Measurements from ENCODE around the gene PIANP. TPM values are rescaled to one million over a fixed set of nuclear protein-coding genes. Genes with fewer than 3 reads are reported as not detected.
"Not testable (repeated sequence)": the region's sequence is repeated elsewhere in the genome, so short reads cannot be mapped to it uniquely, and the experiment has no call there.

PIANP gene
- total RNA-seq, 2 experiments from 2014 or later = 0.17 to 0.44 TPM

DNA sequence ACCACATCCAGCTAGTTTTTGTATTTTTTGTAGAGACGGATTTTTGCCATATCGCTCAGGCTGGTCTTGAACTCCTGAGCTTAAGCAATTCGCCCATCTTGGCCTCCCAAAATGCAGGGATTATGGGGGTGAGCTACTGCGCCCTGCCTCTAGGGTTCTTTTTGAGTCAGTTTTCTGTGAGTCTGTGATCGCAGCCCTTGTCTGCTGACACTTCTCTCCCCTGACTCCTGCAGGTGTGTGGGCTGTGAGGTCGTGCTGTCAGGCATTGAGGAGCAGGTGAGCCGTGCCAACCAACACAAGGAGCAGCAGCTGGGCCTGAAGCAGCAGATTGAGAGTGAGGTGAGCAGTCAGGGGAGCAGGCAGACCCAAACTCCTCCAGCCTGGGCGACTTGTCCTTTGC lies 29.6 kb upstream of the PIANP start:
- POLR2A ChIA-PET = no interaction called here

GRCh38 chr12:6729186-6729585 lies 28.6 kb upstream of the PIANP start:
- intact Hi-C loops (cut with micrococcal nuclease) = no loop called here
- H3K27ac Mint-ChIP-seq = no peak overlapping the region
- no peak overlapping the region for H3K4me3 Mint-ChIP-seq
- no peaks in the 10 kb centered on the region for H3K27me3 Mint-ChIP-seq
- DNase-seq = no peak
- H3K36me3 Mint-ChIP-seq = peaks cover 27% of the 10 kb centered on the region
- POLR2A ChIA-PET = no interaction called here
- CTCF ChIA-PET = no interaction called here
- peaks cover 18% of the 10 kb centered on the region for H3K4me1 Mint-ChIP-seq (ENCODE audit: low read depth)
- no peaks in the 10 kb centered on the region for H3K9me3 Mint-ChIP-seq

More for the DNA sequence above, 29.6 kb upstream of the PIANP start:
- Mint-ChIP-seq H3K36me3 (peaks cover 28% of the 10 kb centered on the region), H3K4me1 (ENCODE audit: low read depth) (peaks cover 9% of the 10 kb centered on the region), H3K27ac (no peak overlapping the region), H3K9me3 (no peaks in the 10 kb centered on the region), H3K27me3 (no peaks in the 10 kb centered on the region), H3K4me3 (no peak overlapping the region)
- intact Hi-C loops (cut with micrococcal nuclease) = no loop called here
- no peak for DNase-seq
- CTCF ChIA-PET = no interaction called here

DNA sequence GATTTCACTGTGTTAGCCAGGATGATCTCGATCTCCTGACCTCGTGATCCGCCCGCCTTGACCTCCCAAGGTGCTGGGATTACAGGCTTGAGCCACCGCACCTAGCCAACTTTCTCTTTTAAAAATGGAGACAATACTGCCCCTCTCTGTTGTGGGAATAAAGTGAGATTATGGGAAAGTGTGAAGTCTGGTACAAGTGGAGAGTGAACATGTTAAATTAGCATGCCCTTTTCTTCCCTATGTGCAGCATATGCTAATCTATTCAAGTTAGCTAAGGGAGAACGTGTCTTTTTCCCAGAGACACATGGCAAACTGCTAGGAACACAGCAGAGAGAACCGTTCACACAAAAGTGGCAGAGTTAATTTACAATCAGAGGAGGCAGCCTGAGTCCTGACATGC lies 24.7 kb upstream of the PIANP start:
- no peaks in the 10 kb centered on the region for H3K27me3 Mint-ChIP-seq

DNA sequence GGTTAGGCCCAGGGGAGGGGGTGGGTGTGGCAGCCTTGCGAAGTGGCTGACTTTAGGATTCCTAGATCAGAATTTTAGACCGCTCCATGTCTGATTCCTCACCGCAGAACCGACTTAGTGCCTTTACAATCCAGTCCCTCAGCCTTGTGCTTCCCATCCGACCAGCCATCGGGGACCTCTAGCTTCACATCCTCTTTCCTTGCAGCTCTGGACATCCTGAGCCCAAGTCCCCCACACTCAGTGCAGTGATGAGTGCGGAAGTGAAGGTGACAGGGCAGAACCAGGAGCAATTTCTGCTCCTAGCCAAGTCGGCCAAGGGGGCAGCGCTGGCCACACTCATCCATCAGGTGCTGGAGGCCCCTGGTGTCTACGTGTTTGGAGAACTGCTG lies 23.8 kb upstream of the PIANP start:
- Mint-ChIP-seq H3K4me3 (peak overlapping the region; percentile 83), H3K27ac (peak overlapping the region; percentile 84), H3K9me3 (no peaks in the 10 kb centered on the region), H3K4me1 (ENCODE audit: low read depth) (peaks cover 25% of the 10 kb centered on the region), H3K36me3 (peaks cover 9% of the 10 kb centered on the region), H3K27me3 (no peaks in the 10 kb centered on the region)
- ChIA-PET CTCF (interaction anchor here (0.9 to 3.5 kb wide), 18 partner anchors 9 to 167 kb away, joined by 3 to 34 read pairs (median 6); partner anchors contain the start of genes CD4, LAG3, MLF2 and SPSB2), POLR2A (interaction anchor here (0.7 to 2.0 kb wide), 15 partner anchors 11 to 219 kb away, joined by 3 to 53 read pairs (median 5); partner anchors contain the start of genes C12orf57, CD4, CDCA3 and GAPDH)
- DNase-seq = peak; percentile 53
- intact Hi-C loops (cut with micrococcal nuclease) = loop anchor here (1.0 to 2.0 kb wide), 7 partner anchors 19 to 128 kb away; partner anchors contain the start of genes CD4, ING4, USP5 and ZNF384

More for the DNA sequence above, 24.7 kb upstream of the PIANP start:
- Mint-ChIP-seq H3K27ac (peak overlapping the region; percentile 14), H3K4me3 (peak overlapping the region; percentile 83), H3K36me3 (peaks cover 18% of the 10 kb centered on the region), H3K9me3 (no peaks in the 10 kb centered on the region), H3K4me1 (ENCODE audit: low read depth) (peaks cover 25% of the 10 kb centered on the region)
- intact Hi-C loops (cut with micrococcal nuclease) = loop anchor here (2.0 kb wide), 1 partner anchor 63 kb away; the partner anchor contains the start of gene CD4
- CTCF ChIA-PET = interaction anchor here (1.7 to 3.5 kb wide), 4 partner anchors 26 to 107 kb away, joined by 3 to 34 read pairs (median 10); partner anchors contain the start of genes MLF2 and ZNF384
- POLR2A ChIA-PET = no interaction called here
- no peak for DNase-seq

DNA sequence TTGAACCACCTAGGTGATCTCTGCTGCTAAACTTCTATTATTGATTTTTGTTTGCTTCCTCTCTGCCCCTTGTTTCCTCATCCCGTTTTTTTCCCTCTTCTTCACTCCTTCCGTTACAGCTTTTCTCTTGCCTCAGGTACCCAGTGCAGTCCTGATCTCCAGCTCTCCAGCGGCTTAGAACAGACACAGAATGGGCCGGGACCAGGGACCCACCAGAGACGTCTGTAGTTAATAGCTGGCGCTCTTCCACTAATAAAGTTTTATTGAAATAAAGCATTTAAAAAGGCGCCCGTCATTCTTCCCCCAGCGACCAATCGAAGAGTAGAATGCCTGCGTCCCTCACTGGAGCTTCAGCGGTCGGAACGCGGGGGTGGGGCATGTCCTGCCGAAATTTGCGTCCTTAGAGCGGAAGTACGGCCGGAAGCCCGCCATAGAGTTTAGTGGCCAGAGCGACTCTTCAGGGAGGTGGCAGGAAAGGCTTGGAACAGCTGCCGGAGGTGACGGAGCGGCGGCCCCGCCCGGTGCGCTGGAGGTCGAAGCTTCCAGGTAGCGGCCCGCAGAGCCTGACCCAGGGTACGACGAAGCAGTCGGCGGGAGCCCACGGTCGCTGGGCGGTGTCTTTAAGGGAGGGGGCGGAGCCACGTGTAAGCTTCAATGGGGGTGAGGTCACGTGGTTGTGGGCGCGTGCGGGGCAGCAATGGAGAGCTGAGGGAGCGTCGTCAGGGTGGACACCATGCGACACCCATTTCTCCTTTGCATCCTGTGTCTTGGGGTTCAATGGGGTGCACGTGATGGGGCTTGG lies 23.2 kb upstream of the PIANP start, which contains the start of gene COPS7A:
Gene COPS7A (plus strand): TSS at position 440 of the 802 bp plus-strand sequence. CDS start 611 bp downstream, outside the sequence.
- DNase-seq = peak; percentile 99
- H3K27ac Mint-ChIP-seq = peak within 1 kb of the TSS; percentile 84
- intact Hi-C loops (cut with micrococcal nuclease) = loop anchor here (1.0 to 2.0 kb wide), 7 partner anchors 19 to 128 kb away; partner anchors contain the start of genes CD4, ING4, USP5 and ZNF384
- peaks cover 25% of the 10 kb centered on the region for H3K4me1 Mint-ChIP-seq (ENCODE audit: low read depth)
- peaks cover 7% of the 10 kb centered on the region for H3K36me3 Mint-ChIP-seq
- peak within 1 kb of the TSS; percentile 83 for H3K4me3 Mint-ChIP-seq
- no peaks in the 10 kb centered on the region for H3K27me3 Mint-ChIP-seq
- POLR2A ChIA-PET = interaction anchor here (0.7 to 2.0 kb wide), 19 partner anchors 9 to 220 kb away, joined by 3 to 53 read pairs (median 5); partner anchors contain the start of genes C12orf57, CD4, CDCA3 and GAPDH
- H3K9me3 Mint-ChIP-seq = no peaks in the 10 kb centered on the region
- CTCF ChIA-PET = interaction anchor here (0.9 to 3.5 kb wide), 20 partner anchors 9 to 182 kb away, joined by 3 to 34 read pairs (median 4); partner anchors contain the start of genes CD4, LAG3, MLF2 and SPSB2

DNA sequence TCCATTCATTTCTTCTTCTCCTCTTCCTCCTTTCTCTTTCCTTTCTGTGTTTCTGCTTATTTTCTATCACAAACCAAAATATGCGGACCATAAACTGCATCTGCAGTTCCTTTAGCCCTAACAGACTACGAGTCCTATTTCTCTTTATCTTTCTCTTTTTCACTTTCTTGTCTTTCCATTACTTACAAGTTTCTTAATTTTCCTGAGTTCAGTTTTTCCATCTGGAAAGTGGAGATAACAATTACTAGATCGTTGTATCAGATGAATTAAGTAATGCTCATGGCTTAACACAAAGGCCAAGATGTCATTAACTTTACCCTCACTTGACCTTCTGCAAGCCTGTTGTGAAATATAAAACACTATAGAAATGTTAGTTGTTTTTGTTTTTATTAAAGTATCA lies 22.2 kb upstream of the PIANP start:
- intact Hi-C loops (cut with micrococcal nuclease) = no loop called here
- H3K4me1 Mint-ChIP-seq (ENCODE audit: low read depth) = peaks cover 25% of the 10 kb centered on the region
- no peak for DNase-seq
- peaks cover 6% of the 10 kb centered on the region for H3K36me3 Mint-ChIP-seq
- no peaks in the 10 kb centered on the region for H3K9me3 Mint-ChIP-seq
- peak overlapping the region; percentile 7 for H3K27ac Mint-ChIP-seq
- no peaks in the 10 kb centered on the region for H3K27me3 Mint-ChIP-seq
- CTCF ChIA-PET = interaction anchor here (0.6 to 3.5 kb wide), 11 partner anchors 30 to 222 kb away, joined by 3 to 34 read pairs (median 5); partner anchors contain the start of genes LAG3, MLF2 and ZNF384
- no peak overlapping the region for H3K4me3 Mint-ChIP-seq
- POLR2A ChIA-PET = interaction anchor here (1.0 to 2.0 kb wide), 4 partner anchors 30 to 115 kb away, joined by 7 to 53 read pairs (median 10); partner anchors contain the start of genes MLF2 and ZNF384

DNA sequence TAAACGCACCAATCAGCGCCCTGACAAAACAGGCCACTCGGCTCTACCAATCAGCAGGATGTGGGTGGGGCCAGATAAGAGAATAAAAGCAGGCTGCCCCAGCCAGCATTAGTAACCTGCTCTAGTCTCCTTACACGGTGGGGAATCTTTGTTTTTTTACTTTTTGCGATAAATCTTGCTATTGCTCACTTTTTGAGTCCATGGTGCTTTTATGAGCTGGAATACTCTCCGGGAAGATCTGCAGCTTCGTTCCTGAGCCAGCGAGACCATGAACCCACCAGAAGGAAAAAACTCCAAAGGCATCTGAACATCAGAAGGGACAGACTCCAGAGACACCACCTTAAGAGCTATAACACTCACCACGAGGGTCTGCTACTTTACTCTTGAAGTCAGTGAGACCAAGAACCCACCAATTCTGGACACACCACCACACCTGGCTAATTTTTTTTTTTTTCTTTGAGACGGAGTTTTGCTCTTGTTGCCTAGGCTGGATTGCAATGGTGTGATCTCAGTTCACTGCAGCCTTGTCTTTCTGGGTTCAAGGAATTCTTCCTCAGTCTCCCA lies 16.3 kb upstream of the PIANP start:
- intact Hi-C loops (cut with micrococcal nuclease) = no loop called here
- Mint-ChIP-seq H3K36me3 (no peaks in the 10 kb centered on the region), H3K4me3 (no peak overlapping the region), H3K27ac (no peak overlapping the region), H3K27me3 (peaks cover 3% of the 10 kb centered on the region), H3K4me1 (ENCODE audit: low read depth) (no peaks in the 10 kb centered on the region), H3K9me3 (no peaks in the 10 kb centered on the region)
- ChIA-PET POLR2A (interaction anchor here (0.7 kb wide), 1 partner anchor 8 kb away, joined by 3 read pairs; no protein-coding TSS in a partner anchor), CTCF (interaction anchor here (1.0 kb wide), 1 partner anchor 18 kb away, joined by 3 read pairs; no protein-coding TSS in a partner anchor)
- no peak for DNase-seq

DNA sequence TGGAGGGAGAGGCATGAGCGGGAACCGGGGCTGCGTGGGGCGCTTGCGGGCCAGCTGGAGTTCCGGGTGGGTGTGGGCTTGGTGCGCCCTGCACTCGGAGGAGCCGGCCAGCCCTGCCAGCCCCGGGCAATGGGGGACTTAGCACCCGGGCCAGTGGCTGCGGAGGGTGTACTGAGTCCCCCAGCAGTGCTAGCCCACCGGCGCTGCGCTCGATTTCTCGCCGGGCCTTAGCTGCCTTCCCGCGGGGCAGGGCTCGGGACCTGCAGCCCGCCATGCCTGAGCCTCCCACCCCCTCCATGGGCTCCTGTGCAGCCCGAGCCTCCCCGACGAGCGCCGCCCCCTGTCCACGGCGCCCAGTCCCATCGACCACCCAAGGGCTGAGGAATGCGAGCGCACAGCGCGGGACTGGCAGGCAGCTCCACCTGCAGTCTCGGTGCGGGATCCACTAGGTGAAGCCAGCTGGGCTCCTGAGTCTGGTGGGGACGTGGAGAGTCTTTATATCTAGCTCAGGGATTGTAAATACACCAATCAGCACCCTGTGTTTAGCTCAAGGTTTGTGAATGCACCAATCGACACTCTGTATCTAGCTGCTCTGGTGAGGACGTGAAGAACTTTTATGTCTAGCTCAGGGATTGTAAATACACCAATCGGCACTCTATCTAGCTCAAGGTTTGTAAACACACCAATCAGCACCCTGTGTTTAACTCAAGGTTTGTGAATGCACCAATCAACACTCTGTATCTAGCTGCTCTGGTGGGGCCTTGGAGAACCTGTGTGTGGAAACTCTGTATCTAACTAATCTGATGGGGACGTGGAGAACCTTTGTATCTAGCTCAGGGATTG lies 15.6 kb upstream of the PIANP start:
- H3K9me3 Mint-ChIP-seq; DNase-seq; H3K36me3 Mint-ChIP-seq; H3K27ac Mint-ChIP-seq; intact Hi-C loops (cut with micrococcal nuclease); H3K4me1 Mint-ChIP-seq (ENCODE audit: low read depth); H3K4me3 Mint-ChIP-seq; POLR2A ChIA-PET; H3K27me3 Mint-ChIP-seq: not testable (repeated sequence)
- CTCF ChIA-PET = interaction anchor here (1.0 to 1.2 kb wide), 2 partner anchors 8 to 17 kb away, joined by 3 to 6 read pairs; partner anchors contain the start of gene COPS7A

- no peak overlapping the region for H3K27ac Mint-ChIP-seq
- H3K9me3 Mint-ChIP-seq = no peaks in the 10 kb centered on the region
- H3K4me1 Mint-ChIP-seq (ENCODE audit: low read depth) = peaks cover 6% of the 10 kb centered on the region
- peaks cover 9% of the 10 kb centered on the region for H3K27me3 Mint-ChIP-seq
- intact Hi-C loops (cut with micrococcal nuclease) = no loop called here
- POLR2A ChIA-PET = interaction anchor here (0.6 to 1.0 kb wide), 3 partner anchors 9 to 104 kb away, joined by 3 read pairs; partner anchors contain the start of gene COPS7A
- peak overlapping the region; percentile 3 for H3K4me3 Mint-ChIP-seq
- DNase-seq = peak; percentile 42
- no peaks in the 10 kb centered on the region for H3K36me3 Mint-ChIP-seq
- CTCF ChIA-PET = interaction anchor here (0.9 kb wide), 1 partner anchor 88 kb away, joined by 3 read pairs; no protein-coding TSS in a partner anchor
These were observed 8.4 kb upstream of the PIANP start for GRCh38 chr12:6708960-6709394.

DNA sequence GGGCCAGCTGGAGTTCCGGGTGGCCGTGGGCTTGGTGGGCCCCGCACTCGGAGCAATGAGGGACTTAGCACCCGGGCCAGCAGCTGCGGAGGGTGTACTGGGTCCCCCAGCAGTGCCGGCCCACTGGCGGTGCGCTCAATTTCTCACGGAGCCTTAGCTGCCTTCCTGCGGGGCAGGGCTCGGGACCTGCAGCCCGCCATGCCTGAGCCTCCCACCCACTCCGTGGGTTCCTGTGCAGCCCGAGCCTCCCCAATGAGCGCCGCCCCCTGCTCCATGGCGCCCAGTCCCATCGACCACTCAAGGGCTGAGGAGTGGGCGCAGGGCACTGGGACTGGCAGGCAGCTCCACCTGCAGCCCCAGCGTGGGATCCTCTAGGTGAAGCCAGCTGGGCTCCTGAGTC lies 7.7 kb upstream of the PIANP start:
- ChIA-PET POLR2A (interaction anchor here (0.6 kb wide), 1 partner anchor 105 kb away, joined by 3 read pairs; no protein-coding TSS in a partner anchor), CTCF (interaction anchor here (0.9 kb wide), 1 partner anchor 87 kb away, joined by 3 read pairs; no protein-coding TSS in a partner anchor)
- intact Hi-C loops (cut with micrococcal nuclease); H3K9me3 Mint-ChIP-seq; H3K36me3 Mint-ChIP-seq; H3K4me3 Mint-ChIP-seq; DNase-seq; H3K4me1 Mint-ChIP-seq (ENCODE audit: low read depth); H3K27ac Mint-ChIP-seq: not testable (repeated sequence)
- H3K27me3 Mint-ChIP-seq = peaks cover 14% of the 10 kb centered on the region

DNA sequence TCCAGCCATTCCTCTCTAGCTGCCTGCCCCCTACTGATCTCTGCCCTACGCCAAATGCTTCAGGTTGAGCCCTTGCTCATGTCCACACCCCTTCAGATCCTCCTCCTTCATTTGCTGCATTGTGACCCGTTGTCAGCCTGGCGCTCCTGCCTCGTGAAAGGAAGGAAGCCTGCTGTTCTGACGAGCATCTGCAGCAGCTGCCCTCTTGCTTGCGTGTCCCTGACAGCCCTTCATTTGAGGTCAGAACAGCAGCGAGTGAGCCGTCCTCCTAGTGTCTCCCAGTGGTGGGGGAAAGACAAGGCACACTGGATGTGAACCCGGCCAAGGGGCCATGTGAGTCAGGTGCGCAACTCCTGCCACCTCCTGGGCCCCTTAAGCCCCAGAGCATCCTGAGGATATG lies 3.0 kb upstream of the PIANP start:
- Mint-ChIP-seq H3K9me3 (no peaks in the 10 kb centered on the region), H3K4me1 (ENCODE audit: low read depth) (peaks cover 13% of the 10 kb centered on the region), H3K36me3 (no peaks in the 10 kb centered on the region), H3K27ac (no peak overlapping the region), H3K4me3 (no peak overlapping the region), H3K27me3 (peaks cover 47% of the 10 kb centered on the region)
- POLR2A ChIA-PET = no interaction called here
- intact Hi-C loops (cut with micrococcal nuclease) = no loop called here
- peak; percentile 22 for DNase-seq
- CTCF ChIA-PET = interaction anchor here (0.7 kb wide), 1 partner anchor 188 kb away, joined by 3 read pairs; no protein-coding TSS in a partner anchor
